ENCODE results near the gene CTDSPL. TPM values are rescaled to one million over a fixed set of nuclear protein-coding genes. Genes with fewer than 3 reads are reported as not detected.
"Not testable (repeated sequence)": the region's sequence is repeated elsewhere in the genome, so short reads cannot be mapped to it uniquely, and the experiment has no call there.

CTDSPL gene
- total and polyA plus RNA-seq, 2 experiments from 2014 or later = 15.3 to 22.3 TPM

DNA sequence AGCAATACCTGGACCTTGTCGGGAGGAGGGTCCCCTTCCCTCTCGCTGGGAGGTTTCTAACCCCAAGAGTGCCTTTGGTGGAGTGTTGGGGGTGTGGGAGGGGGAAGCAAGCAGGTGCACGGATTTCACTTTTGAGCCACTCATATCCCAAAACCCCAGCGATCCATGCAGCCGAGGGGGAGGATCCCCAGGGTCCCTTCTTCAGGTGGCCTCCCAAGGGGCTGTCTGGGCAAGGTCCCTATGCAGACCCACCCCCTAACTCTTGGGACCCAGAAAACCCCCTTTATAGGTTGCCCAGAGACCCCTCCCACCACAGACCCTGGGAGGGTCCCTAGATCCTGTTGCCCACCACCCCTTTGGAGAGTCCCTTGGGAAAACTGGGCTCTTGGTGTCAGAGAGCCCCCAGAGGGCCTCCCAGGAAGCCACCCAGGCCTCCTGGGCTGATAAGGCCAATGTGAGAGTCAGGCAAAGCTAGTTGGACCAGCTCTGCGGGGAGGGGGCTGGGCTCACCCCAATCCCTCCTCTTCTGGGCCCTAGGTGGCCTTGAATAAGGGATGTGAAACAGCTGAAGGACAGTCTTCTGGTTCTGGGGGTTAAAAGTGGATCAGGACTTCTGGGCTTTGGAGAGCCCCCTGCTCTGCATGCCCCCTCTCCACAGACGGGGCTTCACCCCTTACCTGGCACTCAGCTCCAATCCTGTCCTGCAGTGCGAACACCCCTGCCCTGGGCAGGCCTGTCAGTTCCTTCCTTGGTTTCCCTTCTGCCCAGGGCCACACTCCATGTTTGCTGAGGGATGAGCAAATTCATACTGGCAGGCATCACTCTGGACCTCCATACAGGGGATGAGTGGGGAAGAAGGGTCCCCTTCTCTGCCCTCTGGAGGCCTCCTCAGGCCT, 168.7 kb downstream of the CTDSPL start:
- H3K27ac ChIP-seq = no peak overlapping the region
- no peak for DNase-seq (ENCODE audit: low read depth in 1 of 2, low spot score in 1 of 2)
- peaks cover 20% of the 10 kb centered on the region for H3K27me3 ChIP-seq
- no peaks in the 10 kb centered on the region for H3K9me3 ChIP-seq (ENCODE audit: low read depth)
- peaks cover 5% of the 10 kb centered on the region for H3K4me1 ChIP-seq (ENCODE audit: low read depth)
- no peaks in the 10 kb centered on the region for H3K36me3 ChIP-seq
- H3K4me3 ChIP-seq = peak overlapping the region; percentile 46
- TF ChIP-seq CTCF (IDR thresholded peaks at IDR 0.05; ENCODE audit: low read depth, low read length) = no peak

GRCh38 chr3:38031022-38031994, 169.6 kb downstream of the CTDSPL start:
- no peak for TF ChIP-seq CTCF (IDR thresholded peaks at IDR 0.05; ENCODE audit: low read depth, low read length)
- Histone ChIP-seq H3K9me3 (ENCODE audit: low read depth) (no peaks in the 10 kb centered on the region), H3K36me3 (no peaks in the 10 kb centered on the region), H3K4me3 (no peak overlapping the region), H3K27me3 (peaks cover 20% of the 10 kb centered on the region), H3K4me1 (ENCODE audit: low read depth) (peaks cover 5% of the 10 kb centered on the region), H3K27ac (no peak overlapping the region)
- DNase-seq (ENCODE audit: low read depth in 1 of 2, low spot score in 1 of 2) = peak in 1 of 2 donors; percentile 10

GRCh38 chr3:38032328-38032865, 170.7 kb downstream of the CTDSPL start:
- no peaks in the 10 kb centered on the region for H3K36me3 ChIP-seq
- H3K9me3 ChIP-seq (ENCODE audit: low read depth) = no peaks in the 10 kb centered on the region
- peaks cover 16% of the 10 kb centered on the region for H3K27me3 ChIP-seq

GRCh38 chr3:38033586-38033985, 171.9 kb downstream of the CTDSPL start:
- H3K27me3 ChIP-seq; H3K27ac ChIP-seq; DNase-seq (ENCODE audit: low read depth in 1 of 2, low spot score in 1 of 2): not testable (repeated sequence)

More at GRCh38 chr3:38032328-38032865, 170.7 kb downstream of the CTDSPL start:
- no peak for DNase-seq (ENCODE audit: low read depth in 1 of 2, low spot score in 1 of 2)
- Histone ChIP-seq H3K4me1 (ENCODE audit: low read depth) (peaks cover 5% of the 10 kb centered on the region), H3K4me3 (no peak overlapping the region), H3K27ac (no peak overlapping the region)
- no peak for TF ChIP-seq CTCF (IDR thresholded peaks at IDR 0.05; ENCODE audit: low read depth, low read length)

More at GRCh38 chr3:38033586-38033985, 171.9 kb downstream of the CTDSPL start:
- H3K36me3 ChIP-seq; H3K4me1 ChIP-seq (ENCODE audit: low read depth); H3K9me3 ChIP-seq (ENCODE audit: low read depth); H3K4me3 ChIP-seq: not testable (repeated sequence)

Other genes with a start within 250 kb of the CTDSPL start
- gene VILL, start 128.9 kb downstream of the CTDSPL start, total RNA-seq = 2.5 and 3.4 TPM in 2 replicates
- 0.75 and 2.1 TPM in 2 replicates for gene VILL, start 128.9 kb downstream of the CTDSPL start, polyA plus RNA-seq
- gene PLCD1, start 167.8 kb downstream of the CTDSPL start, total RNA-seq = 28.2 and 29.1 TPM in 2 replicates
- 21.0 and 26.4 TPM in 2 replicates for gene PLCD1, start 167.8 kb downstream of the CTDSPL start, polyA plus RNA-seq
- gene DLEC1, start 177.3 kb downstream of the CTDSPL start, total RNA-seq = 0.11 and 0.15 TPM in 2 replicates
- gene DLEC1, start 177.3 kb downstream of the CTDSPL start, polyA plus RNA-seq = 0.57 TPM in 1 of 2 replicates, not detected in the other